A673 (cell line): ENCODE data around the gene COX6B1. TPM values are rescaled to one million over a fixed set of nuclear protein-coding genes. Genes with fewer than 3 reads are reported as not detected.

ENCODE experiments used
- BruUV-seq: library from RNA; stranded (reverse); fragments of 400-500 nt; replicated peaks from 2 replicates; lab custom pipeline; 2021; lab: Mats Ljungman, UMichigan
- CTCF ChIA-PET: fragments of 300-600 bp; sonication (Branson Sonifier 250); formaldehyde crosslinking; loops from one replicate; lab custom pipeline; 2022; ENCODE audit warnings: antibody characterized with exemption; lab: Charles Lee
- POLR2A ChIA-PET: fragments of 300-600 bp; sonication (Branson Sonifier 250); formaldehyde crosslinking; loops from one replicate; lab custom pipeline; 2022; ENCODE audit warnings: antibody characterized with exemption; ENCODE audit not compliant: low non-redundant PET; lab: Charles Lee
- DNase-seq: peaks from one replicate; pipeline ENCODE4 v3.0.0-alpha.2; 2015; ENCODE audit warnings: low spot score
- H3K27ac ChIP-seq: fragments of 200-600 bp; sonication (generic); 2 replicates; pipeline ENCODE4 v1.5.1; 2016; ENCODE audit warnings: mixed run types, low read depth, mild to moderate bottlenecking, mixed read lengths, antibody characterized with exemption, low read length; ENCODE audit not compliant: poor library complexity, severe bottlenecking
- H3K27me3 ChIP-seq: fragments of 200-600 bp; sonication (generic); replicated peaks from 2 replicates; pipeline ENCODE4 v1.6.1; 2017; ENCODE audit warnings: mixed run types, low read depth, mild to moderate bottlenecking, mixed read lengths, antibody characterized with exemption, low read length; ENCODE audit not compliant: insufficient read depth, poor library complexity
- H3K36me3 ChIP-seq: fragments of 200-600 bp; sonication (generic); 2 replicates; pipeline ENCODE4 v1.6.1; 2016; ENCODE audit warnings: mixed run types, mild to moderate bottlenecking, mixed read lengths, antibody characterized with exemption, low read length; ENCODE audit not compliant: insufficient read depth, poor library complexity, severe bottlenecking
- H3K4me1 ChIP-seq: fragments of 200-600 bp; sonication (generic); 2 replicates; pipeline ENCODE4 v1.6.1; 2017; ENCODE audit warnings: mixed run types, mild to moderate bottlenecking, mixed read lengths, antibody characterized with exemption, low read length; ENCODE audit not compliant: insufficient read depth, poor library complexity, severe bottlenecking
- H3K4me3 ChIP-seq: fragments of 200-600 bp; sonication (generic); 2 replicates; pipeline ENCODE4 v1.5.1; 2016; ENCODE audit warnings: low read depth, mixed run types, mild to moderate bottlenecking, mixed read lengths, low read length; ENCODE audit not compliant: poor library complexity, severe bottlenecking
- H3K9me3 ChIP-seq: fragments of 200-600 bp; sonication (generic); 2 replicates; pipeline ENCODE4 v1.6.1; 2016; ENCODE audit warnings: mixed run types, low read depth, mild to moderate bottlenecking, mixed read lengths, antibody characterized with exemption, low read length; ENCODE audit not compliant: poor library complexity, severe bottlenecking
- EZH2 ChIP-seq: fragments of 200-600 bp; sonication (generic); IDR thresholded peaks from 2 replicates; pipeline ENCODE4 v1.6.1; 2017; ENCODE audit warnings: borderline replicate concordance, low read depth, mild to moderate bottlenecking, mixed read lengths, antibody characterized with exemption, low read length; ENCODE audit not compliant: poor library complexity, severe bottlenecking
- intact Hi-C: fragments of 100-400 bp; cut with micrococcal nuclease; formaldehyde crosslinking; loops from one replicate; pipeline ENCODE4 v1.10.0; 2022; ENCODE audit not compliant: unreplicated experiment
- total RNA-seq: library from RNA; stranded (reverse); gene quantifications from 2 replicates; pipeline ENCODE4 v1.2.3, GENCODE V29; 2021
- TF ChIP-seq, protein P1 (sequence below): fragments of 300-800, 200-600 bp; sonication (generic); conservative IDR thresholded peaks from 2 replicates; pipeline ENCODE4 v1.5.1; 2017; ENCODE audit warnings: low read depth, mild to moderate bottlenecking, antibody characterized with exemption, low read length, moderate library complexity, mixed read lengths

Gene COX6B1
- total RNA-seq, 1 experiment from 2014 or later: 467 TPM

DNA sequence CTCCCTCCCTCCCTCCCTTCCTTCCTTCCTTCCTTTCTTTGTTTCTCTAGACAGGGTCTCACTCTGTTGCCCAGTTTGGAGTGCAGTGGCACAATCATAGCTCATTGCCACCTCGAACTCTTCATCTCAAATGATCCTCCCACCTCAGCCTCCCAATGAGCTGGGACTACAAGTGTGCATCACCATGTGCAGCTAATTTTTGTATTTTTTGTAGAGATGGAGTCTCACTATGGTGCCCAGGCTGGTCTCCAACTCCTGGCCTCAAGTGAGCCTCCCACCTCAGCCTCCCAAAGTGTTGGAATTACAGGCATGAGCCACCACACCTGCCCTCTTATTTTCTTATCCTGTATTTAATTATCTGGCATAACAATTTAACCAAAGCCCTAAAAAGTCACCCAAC is 22.6 kb downstream of the COX6B1 start:
- no peaks in the 10 kb centered on the region for H3K4me1 ChIP-seq
- ChIA-PET CTCF (no interaction called here), POLR2A (no interaction called here)
- TF ChIP-seq EZH2: no peak
- TF ChIP-seq, protein P1, sequence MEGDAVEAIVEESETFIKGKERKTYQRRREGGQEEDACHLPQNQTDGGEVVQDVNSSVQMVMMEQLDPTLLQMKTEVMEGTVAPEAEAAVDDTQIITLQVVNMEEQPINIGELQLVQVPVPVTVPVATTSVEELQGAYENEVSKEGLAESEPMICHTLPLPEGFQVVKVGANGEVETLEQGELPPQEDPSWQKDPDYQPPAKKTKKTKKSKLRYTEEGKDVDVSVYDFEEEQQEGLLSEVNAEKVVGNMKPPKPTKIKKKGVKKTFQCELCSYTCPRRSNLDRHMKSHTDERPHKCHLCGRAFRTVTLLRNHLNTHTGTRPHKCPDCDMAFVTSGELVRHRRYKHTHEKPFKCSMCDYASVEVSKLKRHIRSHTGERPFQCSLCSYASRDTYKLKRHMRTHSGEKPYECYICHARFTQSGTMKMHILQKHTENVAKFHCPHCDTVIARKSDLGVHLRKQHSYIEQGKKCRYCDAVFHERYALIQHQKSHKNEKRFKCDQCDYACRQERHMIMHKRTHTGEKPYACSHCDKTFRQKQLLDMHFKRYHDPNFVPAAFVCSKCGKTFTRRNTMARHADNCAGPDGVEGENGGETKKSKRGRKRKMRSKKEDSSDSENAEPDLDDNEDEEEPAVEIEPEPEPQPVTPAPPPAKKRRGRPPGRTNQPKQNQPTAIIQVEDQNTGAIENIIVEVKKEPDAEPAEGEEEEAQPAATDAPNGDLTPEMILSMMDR: no peak
- no peak overlapping the region for H3K4me3 ChIP-seq
- no peaks in the 10 kb centered on the region for H3K36me3 ChIP-seq
- BruUV-seq: no TSS peak
- no peaks in the 10 kb centered on the region for H3K9me3 ChIP-seq
- intact Hi-C loops: no loop called here
- no peak overlapping the region for H3K27ac ChIP-seq
- peaks cover 35% of the 10 kb centered on the region for H3K27me3 ChIP-seq
- no peak for DNase-seq

DNA sequence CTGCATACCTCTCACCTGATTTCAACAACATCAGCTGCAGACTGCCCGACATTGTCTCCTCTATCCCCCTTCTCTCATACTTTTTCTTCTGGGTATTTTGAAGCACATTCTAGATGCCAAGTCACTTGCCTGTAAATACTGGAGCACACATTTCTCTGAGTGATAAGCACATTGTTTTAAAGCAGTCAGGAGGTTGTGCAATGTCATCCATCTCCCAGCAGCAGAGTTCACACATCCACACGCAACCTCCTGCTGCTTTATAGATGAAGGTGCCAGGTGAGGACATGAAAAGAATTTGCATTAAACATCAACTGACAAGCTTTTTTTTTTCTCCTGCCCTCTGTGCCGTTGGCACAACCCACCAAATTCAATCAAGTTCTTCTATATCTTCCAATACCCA is 23.7 kb downstream of the COX6B1 start:
- DNase-seq: no peak
- H3K27ac ChIP-seq: no peak overlapping the region
- no TSS peak for BruUV-seq
- TF ChIP-seq, protein P1: no peak
- no peak for TF ChIP-seq EZH2
- H3K9me3 ChIP-seq: no peaks in the 10 kb centered on the region
- no peaks in the 10 kb centered on the region for H3K4me1 ChIP-seq
- POLR2A ChIA-PET: interaction anchor here (0.6 kb wide), 1 partner anchor 25 kb away, joined by 3 read pairs; no protein-coding TSS in a partner anchor
- no peaks in the 10 kb centered on the region for H3K36me3 ChIP-seq
- intact Hi-C loops: no loop called here
- CTCF ChIA-PET: interaction anchor here (0.6 kb wide), 1 partner anchor 12 kb away, joined by 4 read pairs; no protein-coding TSS in a partner anchor
- no peak overlapping the region for H3K4me3 ChIP-seq
- peaks cover 35% of the 10 kb centered on the region for H3K27me3 ChIP-seq

DNA sequence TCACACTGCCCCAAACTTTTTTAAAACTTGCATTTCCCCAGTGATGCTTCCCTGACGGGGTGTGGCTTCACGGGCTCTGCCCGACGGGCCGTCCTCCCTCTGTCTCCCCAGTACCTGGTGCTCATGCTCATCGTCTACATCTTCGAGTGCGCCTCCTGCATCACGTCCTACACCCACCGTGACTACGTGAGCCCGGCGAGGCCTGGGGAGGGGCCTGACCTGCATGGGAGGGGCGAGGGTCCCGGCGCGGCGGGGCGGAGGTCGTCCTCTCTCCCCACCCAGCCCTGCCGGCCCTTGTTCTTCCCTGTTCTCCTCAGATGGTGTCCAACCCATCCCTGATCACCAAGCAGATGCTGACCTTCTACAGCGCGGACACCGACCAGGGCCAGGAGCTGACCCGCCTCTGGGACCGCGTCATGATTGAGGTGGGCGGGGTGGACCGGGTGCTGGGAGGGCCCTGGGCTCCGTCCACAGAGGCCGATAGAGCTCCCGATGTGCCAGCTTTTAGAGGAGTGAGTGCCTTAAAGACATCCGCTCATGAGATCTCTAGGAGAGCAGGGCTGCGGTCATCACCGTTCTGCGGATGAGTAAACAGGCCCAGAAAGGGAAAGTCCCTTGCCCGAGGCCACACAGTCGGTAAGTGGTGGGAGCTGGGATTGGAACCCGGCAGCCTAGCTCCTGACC is 25.1 kb downstream of the COX6B1 start:
- POLR2A ChIA-PET: no interaction called here
- Histone ChIP-seq H3K4me1 (no peaks in the 10 kb centered on the region), H3K27ac (no peak overlapping the region), H3K9me3 (no peaks in the 10 kb centered on the region), H3K27me3 (peaks cover 35% of the 10 kb centered on the region), H3K4me3 (peak overlapping the region; percentile 24), H3K36me3 (no peaks in the 10 kb centered on the region)
- DNase-seq: no peak
- TF ChIP-seq, protein P1: no peak
- peak; percentile 40 for TF ChIP-seq EZH2
- intact Hi-C loops: no loop called here
- BruUV-seq: no TSS peak
- CTCF ChIA-PET: interaction anchor here (0.8 kb wide), 1 partner anchor 19 kb away, joined by 4 read pairs; no protein-coding TSS in a partner anchor
